CD4-positive, CD25-positive, alpha-beta regulatory T cell (primary cell): ENCODE measurements around the gene SESTD1. TPM values are rescaled to one million over a fixed set of nuclear protein-coding genes. Genes with fewer than 3 reads are reported as not detected.

ENCODE experiments used
- ATAC-seq, 2 donors: fragments of 150-1000 bp; cut with Tn5 transposase; one replicate each; pipeline ENCODE4 v1.10.0; 2021; ENCODE audit warnings: low read depth in 2 of 2, moderate number of reproducible peaks in 2 of 2, moderate library complexity in 1 of 2
- DNase-seq, 3 donors: peaks; one replicate each; pipeline versions ENCODE4 v3.0.0 to v3.0.0-alpha.2; 2012 to 2022; ENCODE audit warnings: mixed read lengths in 1 of 3
- H3K27ac ChIP-seq: one replicate; pipeline ENCODE4 v1.7.0; 2013; ENCODE audit warnings: mild to moderate bottlenecking, low read length; ENCODE audit not compliant: insufficient read depth, poor library complexity, severe bottlenecking
- H3K27me3 ChIP-seq: one replicate; pipeline ENCODE4 v1.7.0; 2013; ENCODE audit warnings: low read length; ENCODE audit not compliant: control insufficient read depth, insufficient read depth
- H3K36me3 ChIP-seq: one replicate; pipeline ENCODE4 v1.7.0; 2013; ENCODE audit warnings: mild to moderate bottlenecking, low read length, moderate library complexity; ENCODE audit not compliant: control insufficient read depth, insufficient read depth
- H3K4me1 ChIP-seq: 2 replicates; pipeline ENCODE4 v1.7.0; 2013; ENCODE audit warnings: mild to moderate bottlenecking, low read length; ENCODE audit not compliant: insufficient read depth, control insufficient read depth, poor library complexity, severe bottlenecking
- H3K4me3 ChIP-seq: one replicate; pipeline ENCODE4 v1.7.0; 2013; ENCODE audit warnings: low read depth, mild to moderate bottlenecking, low read length, moderate library complexity
- H3K9me3 ChIP-seq, 2 experiments: 1 replicate in 1 of 2; 2 replicates in 1 of 2; pipeline ENCODE4 v1.7.0; 2013; ENCODE audit warnings: low read length in 2 of 2, mild to moderate bottlenecking in 1 of 2, moderate library complexity in 1 of 2; ENCODE audit not compliant: control insufficient read depth in 2 of 2
- H3K27ac Mint-ChIP-seq, 3 donors: one replicate each; pipeline ENCODE4 v1.8.0; 2020 to 2022; ENCODE audit warnings: mild to moderate bottlenecking in 3 of 3, mixed read lengths in 3 of 3, moderate library complexity in 2 of 3
- H3K27me3 Mint-ChIP-seq: one replicate; pipeline ENCODE4 v1.8.0; 2022; ENCODE audit warnings: mild to moderate bottlenecking, mixed read lengths
- H3K36me3 Mint-ChIP-seq: one replicate; pipeline ENCODE4 v1.8.0; 2020; ENCODE audit warnings: mixed read lengths
- H3K4me1 Mint-ChIP-seq, 4 donors: one replicate each; pipeline ENCODE4 v1.8.0; 2020 to 2022; ENCODE audit warnings: mixed read lengths in 4 of 4, mild to moderate bottlenecking in 1 of 4
- H3K4me3 Mint-ChIP-seq, 4 donors: one replicate each; pipeline ENCODE4 v1.8.0; 2020 to 2022; ENCODE audit warnings: mild to moderate bottlenecking in 4 of 4, mixed read lengths in 4 of 4, moderate library complexity in 3 of 4
- H3K9me3 Mint-ChIP-seq, 7 donors: one replicate each; pipeline ENCODE4 v1.8.0; 2020 to 2022; ENCODE audit warnings: mixed read lengths in 7 of 7, mild to moderate bottlenecking in 3 of 7, moderate library complexity in 2 of 7
- polyA plus RNA-seq, 4 donors: library from polyadenylated mRNA; unstranded; fragments of 300-500 nt; fragmentation: Illumina TruSeq; gene quantifications; one replicate each; pipeline ENCODE4 v1.2.3, GENCODE V29; 2021
- total RNA-seq: library from RNA; stranded (reverse); gene quantifications from one replicate; pipeline ENCODE4 v1.2.3, GENCODE V29; 2022

The SESTD1 gene
- total and polyA plus RNA-seq, 5 donors from 2014 or later = 0.63 to 7.3 (median 2.8) TPM

DNA sequence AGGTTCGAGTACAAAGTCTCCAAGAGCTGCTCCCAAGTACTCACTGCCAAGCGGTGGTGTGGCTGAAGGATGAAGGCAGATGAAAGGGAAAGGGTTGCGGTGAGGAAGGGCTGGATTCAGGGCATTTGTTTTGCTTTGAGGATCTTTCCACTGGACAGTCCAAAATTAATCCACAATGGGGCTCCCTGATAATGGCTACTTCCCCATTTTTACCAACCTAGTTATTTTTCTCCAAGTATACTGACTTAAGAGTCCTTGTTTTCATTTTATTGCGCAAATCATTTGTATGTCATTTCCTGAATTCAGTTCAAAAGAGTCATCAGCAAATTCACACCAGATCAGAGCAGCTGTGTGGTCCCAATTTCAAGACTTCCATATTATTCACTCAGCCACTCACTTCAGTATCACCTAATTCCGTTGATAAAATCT lies 464 bp upstream of the SESTD1 start:
- Mint-ChIP-seq H3K27me3 (peaks cover 40% of the 10 kb centered on the region), H3K27ac (peak overlapping the region in 2 of 3 donors; percentile 62 to 64), H3K36me3 (no peaks in the 10 kb centered on the region), H3K9me3 (peaks cover 0 to 1% (median 0%) of the 10 kb centered on the region in 7 donors), H3K4me3 (peak overlapping the region; percentile 79 to 91 (median 83)), H3K4me1 (peaks cover 14 to 23% (median 21%) of the 10 kb centered on the region in 4 donors)
- DNase-seq (no peak), ATAC-seq (no peak)
- Histone ChIP-seq H3K27me3 (peaks cover 20% of the 10 kb centered on the region), H3K36me3 (no peaks in the 10 kb centered on the region), H3K4me3 (peak overlapping the region; percentile 76), H3K4me1 (peaks cover 15% of the 10 kb centered on the region), H3K9me3 (no peaks in the 10 kb centered on the region), H3K27ac (peak overlapping the region; percentile 33)

DNA sequence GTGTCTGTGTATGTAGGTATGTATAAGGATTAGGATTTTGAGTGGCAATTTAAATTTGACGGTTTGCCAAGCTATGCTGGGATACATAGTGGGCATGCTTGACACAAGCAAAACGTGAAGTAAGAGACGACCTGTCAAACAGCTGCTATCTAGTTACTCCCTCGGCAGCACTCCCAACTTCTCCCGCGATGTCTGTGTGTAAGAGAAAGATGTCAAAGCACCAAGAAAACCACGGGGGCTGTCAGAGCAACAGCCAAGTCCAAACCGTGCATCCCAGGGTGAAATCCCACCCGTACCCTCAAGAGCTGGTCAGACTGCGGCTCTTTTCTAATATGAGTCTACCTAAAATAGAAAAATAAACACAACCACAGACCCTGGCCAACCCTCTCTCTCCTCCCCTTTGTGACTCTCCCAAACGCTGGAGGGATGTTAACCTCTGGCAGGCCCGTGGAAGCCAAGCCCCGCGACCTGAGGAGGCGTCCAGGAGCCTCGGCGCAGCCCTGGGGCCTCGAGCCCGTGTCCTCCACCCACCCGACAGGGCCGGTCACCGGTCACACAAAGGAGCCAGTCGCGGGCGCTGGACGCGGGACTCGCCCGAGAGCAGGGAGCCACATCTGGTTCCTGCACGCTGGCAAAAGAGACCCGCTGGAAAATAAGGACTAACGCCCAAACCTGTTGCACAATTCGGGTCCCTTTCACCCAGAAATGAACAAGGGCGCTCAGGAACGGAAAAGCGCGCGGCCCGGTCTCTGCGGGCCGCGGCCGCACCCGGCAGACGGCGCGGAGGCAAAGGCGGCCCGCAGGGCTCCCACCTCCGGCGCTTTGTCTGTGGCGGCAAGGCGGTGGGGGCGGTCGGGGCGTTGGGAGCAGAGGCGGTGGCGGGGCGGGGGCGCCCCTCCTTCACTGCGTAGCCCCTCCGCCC lies 925 bp downstream of the SESTD1 start:
- ATAC-seq (peak; percentile 33 to 44), DNase-seq (peak; percentile 3 to 36 (median 15))
- H3K27ac Mint-ChIP-seq = peak overlapping the region in 2 of 3 donors; percentile 26 to 76
- H3K4me3 Mint-ChIP-seq = peak overlapping the region; percentile 83 to 92 (median 90)
- Histone ChIP-seq H3K4me1 (peaks cover 15% of the 10 kb centered on the region), H3K36me3 (no peaks in the 10 kb centered on the region), H3K4me3 (peak overlapping the region; percentile 77), H3K9me3 (no peaks in the 10 kb centered on the region), H3K27me3 (peaks cover 20% of the 10 kb centered on the region), H3K27ac (no peak overlapping the region)
- H3K4me1 Mint-ChIP-seq = peaks cover 17 to 23% (median 21%) of the 10 kb centered on the region in 4 donors
- H3K27me3 Mint-ChIP-seq = peaks cover 39% of the 10 kb centered on the region
- no peaks in the 10 kb centered on the region for H3K36me3 Mint-ChIP-seq
- H3K9me3 Mint-ChIP-seq = peaks cover 0 to 1% (median 0%) of the 10 kb centered on the region in 7 donors

DNA sequence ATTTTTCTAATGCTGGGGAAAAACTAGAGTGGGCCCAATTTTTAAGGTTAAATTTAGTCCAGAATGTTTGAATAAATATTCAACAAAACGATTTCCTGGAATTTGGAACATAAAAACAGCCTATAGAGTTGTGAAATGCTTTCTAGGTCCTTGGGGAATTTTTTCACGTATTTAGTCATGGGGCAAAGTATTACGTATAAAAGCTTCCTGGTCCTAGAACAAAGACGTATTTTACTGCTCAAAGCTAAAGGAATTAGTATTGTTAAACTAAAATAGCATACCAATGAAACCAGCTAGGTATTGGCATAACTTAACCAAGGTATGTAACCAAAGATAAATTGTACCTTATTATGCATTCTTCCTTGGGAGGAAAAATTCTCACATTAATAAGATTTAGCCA lies 1.6 kb downstream of the SESTD1 start:
- H3K27me3 Mint-ChIP-seq = peaks cover 34% of the 10 kb centered on the region
- peaks cover 18 to 23% (median 22%) of the 10 kb centered on the region in 4 donors for H3K4me1 Mint-ChIP-seq
- H3K4me3 Mint-ChIP-seq = peak overlapping the region; percentile 83 to 92 (median 90)
- Histone ChIP-seq H3K27me3 (peaks cover 17% of the 10 kb centered on the region), H3K4me1 (peaks cover 15% of the 10 kb centered on the region), H3K36me3 (no peaks in the 10 kb centered on the region), H3K4me3 (peak overlapping the region; percentile 77), H3K27ac (no peak overlapping the region), H3K9me3 (no peaks in the 10 kb centered on the region)
- H3K36me3 Mint-ChIP-seq = no peaks in the 10 kb centered on the region
- DNase-seq (no peak), ATAC-seq (no peak)
- no peak overlapping the region for H3K27ac Mint-ChIP-seq
- peaks cover 0 to 1% (median 0%) of the 10 kb centered on the region in 7 donors for H3K9me3 Mint-ChIP-seq

DNA sequence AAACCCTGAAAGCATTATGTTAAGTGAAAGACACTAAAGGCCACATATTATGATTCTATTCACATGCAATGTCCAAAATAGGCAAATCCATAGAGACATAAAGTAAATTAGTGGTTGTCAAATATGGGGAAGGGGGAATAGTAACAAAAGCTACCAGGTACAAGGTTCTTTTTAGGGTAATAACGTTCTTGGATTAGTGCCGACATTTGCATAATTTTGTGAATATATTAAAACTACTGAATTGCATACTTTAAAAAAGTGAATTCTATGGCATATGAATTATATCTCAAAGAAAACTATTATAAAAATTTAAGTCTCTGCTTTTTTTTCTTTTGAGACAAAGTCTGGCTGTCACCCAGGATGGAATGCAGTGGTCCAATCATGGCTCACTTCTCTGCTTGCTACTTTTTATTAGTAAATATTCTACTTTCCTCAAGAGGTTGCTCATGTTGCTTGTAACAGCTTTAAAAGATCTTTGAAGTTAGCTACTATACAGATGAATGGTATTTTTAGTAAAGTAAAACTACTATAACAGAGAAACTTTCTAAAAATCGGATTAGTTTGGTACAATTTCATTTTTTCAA lies 2.5 kb downstream of the SESTD1 start:
- Mint-ChIP-seq H3K27me3 (peaks cover 31% of the 10 kb centered on the region), H3K4me3 (peak overlapping the region in 2 of 4 donors; percentile 11 to 90), H3K4me1 (peaks cover 18 to 23% (median 22%) of the 10 kb centered on the region in 4 donors), H3K36me3 (no peaks in the 10 kb centered on the region), H3K27ac (no peak overlapping the region), H3K9me3 (peaks cover 0 to 1% (median 0%) of the 10 kb centered on the region in 7 donors)
- Histone ChIP-seq H3K36me3 (no peaks in the 10 kb centered on the region), H3K9me3 (no peaks in the 10 kb centered on the region), H3K27ac (no peak overlapping the region), H3K4me3 (no peak overlapping the region), H3K27me3 (peaks cover 16% of the 10 kb centered on the region), H3K4me1 (peaks cover 15% of the 10 kb centered on the region)
- DNase-seq = no peak
- ATAC-seq = no peak

DNA sequence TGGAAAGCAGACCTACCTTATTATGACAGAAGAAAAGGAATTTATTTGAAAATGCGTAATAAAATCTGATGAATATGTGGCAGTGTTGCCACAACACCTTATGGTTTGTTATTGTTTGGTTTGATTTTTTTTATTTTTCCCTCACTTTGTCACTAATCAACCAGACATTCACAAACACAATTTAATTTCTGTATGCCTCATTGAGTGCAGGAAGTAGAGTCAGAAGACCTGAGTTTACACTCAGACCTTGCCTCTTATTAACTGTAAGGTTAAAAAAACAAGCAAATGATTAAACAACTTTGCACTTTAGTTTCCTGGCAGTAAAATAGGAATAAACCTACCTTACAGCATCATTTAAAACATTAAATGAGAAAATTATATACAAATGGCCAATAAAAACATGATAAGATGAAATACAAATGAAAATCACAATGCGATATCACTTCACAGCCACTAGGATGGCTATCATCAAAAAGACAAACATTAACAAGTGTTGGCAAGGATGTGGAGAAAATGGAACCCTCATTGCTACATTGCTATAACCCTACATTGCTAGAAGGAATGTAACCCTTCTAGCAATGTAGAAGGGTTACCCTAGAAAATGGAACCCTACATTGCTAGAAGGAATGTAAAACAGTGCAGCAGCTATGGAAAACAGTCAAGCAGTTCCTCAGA lies 3.3 kb downstream of the SESTD1 start:
- Histone ChIP-seq H3K27ac (no peak overlapping the region), H3K36me3 (no peaks in the 10 kb centered on the region), H3K4me3 (no peak overlapping the region), H3K27me3 (peaks cover 12% of the 10 kb centered on the region), H3K9me3 (no peaks in the 10 kb centered on the region), H3K4me1 (peaks cover 15% of the 10 kb centered on the region)
- Mint-ChIP-seq H3K4me3 (peak overlapping the region in 2 of 4 donors; percentile 12 to 90), H3K36me3 (no peaks in the 10 kb centered on the region), H3K27me3 (peaks cover 23% of the 10 kb centered on the region), H3K9me3 (peaks cover 0 to 1% (median 0%) of the 10 kb centered on the region in 7 donors), H3K4me1 (peaks cover 18 to 23% (median 21%) of the 10 kb centered on the region in 4 donors), H3K27ac (peak overlapping the region in 1 of 3 donors; percentile 63)
- DNase-seq (no peak), ATAC-seq (no peak)

DNA sequence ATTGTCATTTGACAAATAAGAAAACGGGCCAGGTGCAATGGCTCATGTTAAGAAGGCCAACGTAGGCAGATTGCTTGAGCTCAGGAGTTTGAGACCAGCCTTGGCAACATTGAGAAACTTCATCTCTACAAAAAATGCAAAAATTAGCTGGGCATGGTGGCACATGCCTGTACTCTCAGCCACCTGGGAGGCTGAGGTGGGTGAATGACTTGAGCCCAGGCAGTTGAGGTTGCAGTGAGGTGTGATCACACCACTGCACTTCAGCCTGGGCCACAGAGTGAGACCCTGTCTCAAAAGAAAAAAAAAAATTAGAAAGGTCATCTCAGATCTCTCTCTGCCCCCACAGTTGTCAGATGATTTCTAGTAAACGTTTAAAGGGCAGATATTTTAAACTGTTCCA lies 4.4 kb downstream of the SESTD1 start:
- Mint-ChIP-seq H3K4me1 (peaks cover 12 to 23% (median 19%) of the 10 kb centered on the region in 4 donors), H3K9me3 (peaks cover 0 to 4% (median 0%) of the 10 kb centered on the region in 7 donors)
- H3K4me1 ChIP-seq = peaks cover 15% of the 10 kb centered on the region

DNA sequence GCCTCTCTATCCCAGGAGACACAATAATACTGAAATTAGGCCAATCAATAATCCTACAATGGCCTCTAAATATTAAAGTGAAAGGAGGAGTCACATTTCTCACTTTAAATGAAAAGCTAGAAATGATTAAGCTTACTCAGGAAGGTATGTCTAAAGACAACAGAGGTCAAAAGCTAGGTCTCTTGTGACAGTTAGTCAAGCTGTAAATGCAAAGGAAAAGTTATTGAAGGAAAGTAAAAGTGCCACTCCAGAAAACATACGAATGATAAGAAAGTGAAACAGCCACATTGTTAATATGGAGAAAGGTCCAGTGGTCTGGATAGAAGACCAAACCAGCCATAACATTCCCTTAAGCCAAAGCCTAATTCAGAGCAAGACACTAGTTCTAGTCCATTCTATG lies 9.5 kb downstream of the SESTD1 start:
- DNase-seq (no peak), ATAC-seq (no peak)
- Histone ChIP-seq H3K4me3 (no peak overlapping the region), H3K36me3 (no peaks in the 10 kb centered on the region), H3K27ac (no peak overlapping the region), H3K27me3 (no peaks in the 10 kb centered on the region), H3K4me1 (peaks cover 13% of the 10 kb centered on the region), H3K9me3 (no peaks in the 10 kb centered on the region)
- Mint-ChIP-seq H3K9me3 (peaks cover 0 to 2% (median 0%) of the 10 kb centered on the region in 7 donors), H3K4me1 (peaks cover 26 to 43% (median 35%) of the 10 kb centered on the region in 4 donors), H3K36me3 (no peaks in the 10 kb centered on the region), H3K4me3 (peak overlapping the region in 1 of 4 donors; percentile 38), H3K27ac (no peak overlapping the region), H3K27me3 (no peaks in the 10 kb centered on the region)

More for the DNA sequence above, 4.4 kb downstream of the SESTD1 start:
- Histone ChIP-seq H3K36me3 (no peaks in the 10 kb centered on the region), H3K4me3 (no peak overlapping the region), H3K9me3 (no peaks in the 10 kb centered on the region), H3K27ac (no peak overlapping the region), H3K27me3 (peaks cover 5% of the 10 kb centered on the region)
- Mint-ChIP-seq H3K27me3 (peaks cover 12% of the 10 kb centered on the region), H3K4me3 (no peak overlapping the region), H3K27ac (no peak overlapping the region), H3K36me3 (no peaks in the 10 kb centered on the region)
- no peak for ATAC-seq
- no peak for DNase-seq
